ENCODE measurements around the gene TMEM217.
A peak's percentile ranks its signal among the peaks of the same experiment; 100 is the strongest.

The TMEM217 gene

DNA sequence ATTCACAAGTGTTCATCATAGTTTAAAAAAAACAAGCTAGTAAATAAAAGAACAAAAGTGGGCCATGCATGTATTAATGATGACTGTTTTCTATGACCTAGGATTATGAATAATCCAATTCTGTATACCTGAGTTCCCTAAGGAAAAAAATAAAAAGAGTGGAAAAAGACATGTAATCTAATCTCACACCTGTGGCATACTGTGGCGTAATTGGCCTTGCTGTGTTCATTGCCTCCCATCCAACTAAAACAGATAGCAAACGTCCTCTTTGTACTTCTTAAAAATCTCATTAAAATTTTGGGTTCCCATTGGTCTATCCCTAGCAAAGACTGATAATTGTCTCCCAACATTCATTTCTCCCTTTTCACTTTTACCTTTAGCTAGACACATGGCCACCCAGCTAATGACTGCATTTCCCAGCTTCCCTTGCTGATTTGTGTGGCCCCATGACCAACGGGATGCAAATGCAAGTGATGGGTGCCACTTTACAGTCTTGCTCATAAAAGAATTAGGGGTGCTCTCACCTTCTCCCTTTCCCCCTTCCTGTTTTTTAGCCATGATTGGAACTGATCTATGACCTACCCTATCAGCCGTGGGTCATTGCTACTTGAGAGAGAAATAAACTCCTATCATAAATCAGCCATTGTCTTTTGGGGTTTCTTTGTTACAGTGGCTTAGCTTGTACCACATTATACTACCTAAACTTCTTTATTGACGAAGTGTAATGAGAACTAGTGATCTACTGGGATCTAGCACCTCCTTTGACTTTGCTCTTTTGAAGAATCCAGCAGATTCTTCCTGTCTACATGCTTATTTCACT lies 32.4 kb downstream of the TMEM217 start:
- H3K9ac ChIP-seq (ENCODE audit: low read depth, low read length), result no peak overlapping the region
- H3K36me3 ChIP-seq (ENCODE audit: insufficient read depth, low read length), result no peaks in the 10 kb centered on the region
- peaks cover 3% of the 10 kb centered on the region; the same call in 1 of the 2 replicates for H3K4me1 ChIP-seq (ENCODE audit: insufficient read depth, low read length)
- H3K9me3 ChIP-seq (ENCODE audit: control insufficient read depth, insufficient read depth, low read length), result no peaks in the 10 kb centered on the region

DNA sequence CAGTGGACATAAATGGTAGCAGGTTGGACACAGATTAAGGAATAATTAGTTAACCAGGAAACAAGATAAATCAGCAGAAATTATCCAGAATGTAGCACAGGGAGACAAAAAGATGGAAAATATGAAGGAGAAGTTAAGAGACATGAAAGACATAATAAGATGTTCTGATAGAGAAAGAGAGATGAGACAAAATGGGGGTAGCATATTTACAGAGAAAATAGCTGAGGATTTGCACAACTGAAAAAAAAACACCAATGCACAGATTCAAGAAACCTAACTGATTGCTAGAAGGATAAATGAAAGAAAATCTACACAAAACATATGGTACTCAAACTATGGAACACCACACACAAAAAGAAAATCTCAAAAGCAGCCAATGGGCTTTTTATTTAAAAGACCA lies 35.0 kb downstream of the TMEM217 start:
- no peaks in the 10 kb centered on the region for H3K36me3 ChIP-seq (ENCODE audit: insufficient read depth, low read length)
- H3K9ac ChIP-seq (ENCODE audit: low read depth, low read length), result peak overlapping the region; percentile 59; the same call in 1 of the 2 replicates
- peaks cover 3% of the 10 kb centered on the region; the same call in 1 of the 2 replicates for H3K4me1 ChIP-seq (ENCODE audit: insufficient read depth, low read length)
- H3K9me3 ChIP-seq (ENCODE audit: control insufficient read depth, insufficient read depth, low read length), result no peaks in the 10 kb centered on the region

DNA sequence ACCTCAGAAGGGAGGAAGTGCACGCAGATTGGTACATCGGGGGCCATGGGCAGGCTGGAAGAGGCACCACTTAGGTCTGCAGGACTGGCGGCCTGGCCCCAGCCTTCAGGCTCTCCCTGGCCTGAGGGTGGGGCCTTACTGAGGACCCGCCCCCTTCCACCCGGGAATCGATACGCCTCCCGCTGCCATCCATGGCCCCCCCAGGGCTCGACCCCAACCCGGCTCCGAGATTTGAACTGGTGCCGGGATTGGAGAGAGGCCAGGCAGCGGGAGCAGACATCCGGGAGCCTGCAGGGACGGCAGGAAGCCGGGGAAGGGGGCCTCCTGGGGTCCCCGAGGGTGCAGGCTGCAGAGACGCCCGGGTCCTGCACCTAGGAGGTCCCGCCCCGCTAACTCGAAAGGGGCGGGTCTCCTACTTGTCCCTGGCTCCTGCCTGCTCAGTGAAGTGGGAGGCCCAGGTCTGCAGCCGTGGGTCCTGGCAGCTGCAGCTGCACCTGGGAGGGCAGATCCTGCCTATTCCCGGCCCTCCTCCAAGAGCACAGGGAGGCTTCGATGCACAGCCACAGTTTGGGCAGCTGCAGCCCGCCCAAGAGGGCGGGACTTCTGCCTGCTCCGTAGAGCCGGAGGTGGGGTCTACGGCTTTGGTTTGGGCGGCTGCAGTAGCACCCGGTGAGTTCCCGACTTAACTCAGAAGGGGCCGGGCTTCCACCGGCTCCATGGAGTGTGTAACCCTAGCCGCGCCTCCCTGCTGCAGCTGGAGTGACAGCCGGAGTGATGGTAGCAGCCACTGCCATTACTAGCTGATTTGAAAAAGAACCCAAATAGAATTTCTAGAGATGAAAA lies 35.6 kb downstream of the TMEM217 start:
- Histone ChIP-seq H3K4me1 (ENCODE audit: insufficient read depth, low read length) (peaks cover 3% of the 10 kb centered on the region; the same call in 1 of the 2 replicates), H3K9me3 (ENCODE audit: control insufficient read depth, insufficient read depth, low read length) (no peaks in the 10 kb centered on the region), H3K9ac (ENCODE audit: low read depth, low read length) (peak overlapping the region; percentile 59), H3K36me3 (ENCODE audit: insufficient read depth, low read length) (no peaks in the 10 kb centered on the region)

DNA sequence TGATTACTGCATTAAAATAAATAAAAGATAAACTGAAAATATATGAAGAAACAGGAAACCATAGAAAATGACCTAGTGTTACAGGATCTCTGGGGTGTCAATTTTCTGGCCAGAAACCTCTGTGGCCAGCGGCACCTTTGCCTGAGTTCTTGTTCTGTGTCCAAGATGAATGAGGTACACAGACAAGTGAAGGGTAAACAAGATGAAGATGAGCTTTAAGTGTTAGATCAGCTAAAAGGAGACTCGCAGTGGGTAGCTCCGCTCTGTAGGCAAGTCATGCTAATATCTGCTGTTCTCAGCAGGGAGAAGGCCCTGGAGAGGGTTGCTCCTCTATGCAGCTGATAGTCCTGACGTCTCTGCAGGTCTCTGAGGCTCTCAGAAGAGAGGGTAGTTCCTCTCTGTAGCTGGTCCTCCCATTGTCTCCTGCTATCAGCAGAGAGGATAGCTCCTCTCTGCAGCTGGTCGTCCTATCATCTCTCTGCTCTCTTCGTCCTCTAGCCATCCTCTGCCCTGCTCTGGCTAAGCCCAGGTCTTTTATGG lies 36.3 kb downstream of the TMEM217 start:
- Histone ChIP-seq H3K4me1 (ENCODE audit: insufficient read depth, low read length) (peaks cover 3% of the 10 kb centered on the region; the same call in 1 of the 2 replicates), H3K9ac (ENCODE audit: low read depth, low read length) (peak overlapping the region; percentile 59), H3K36me3 (ENCODE audit: insufficient read depth, low read length) (no peaks in the 10 kb centered on the region), H3K9me3 (ENCODE audit: control insufficient read depth, insufficient read depth, low read length) (no peaks in the 10 kb centered on the region)

DNA sequence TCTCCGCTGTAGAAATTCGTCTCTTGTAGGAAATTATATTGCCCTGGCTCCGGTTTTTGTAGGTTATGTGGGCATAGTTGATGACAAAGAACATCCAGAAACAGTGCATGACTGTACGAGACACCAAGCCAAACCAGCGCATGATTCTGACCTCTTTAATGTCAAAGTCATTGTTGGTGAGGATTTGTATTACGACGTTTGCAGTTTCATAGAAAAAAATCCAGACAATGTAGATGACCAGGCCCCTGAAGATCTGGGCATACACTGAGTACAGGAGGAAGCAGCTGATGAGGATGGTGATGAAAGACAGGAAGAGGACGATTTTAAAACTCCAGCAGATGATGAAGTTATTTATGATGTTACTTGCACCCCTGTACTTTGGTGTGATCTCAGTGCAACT lies 39.4 kb downstream of the TMEM217 start:
- Histone ChIP-seq H3K36me3 (ENCODE audit: insufficient read depth, low read length) (no peaks in the 10 kb centered on the region), H3K9ac (ENCODE audit: low read depth, low read length) (no peak overlapping the region), H3K9me3 (ENCODE audit: control insufficient read depth, insufficient read depth, low read length) (no peaks in the 10 kb centered on the region), H3K4me1 (ENCODE audit: insufficient read depth, low read length) (peaks cover 3% of the 10 kb centered on the region; the same call in 1 of the 2 replicates)

DNA sequence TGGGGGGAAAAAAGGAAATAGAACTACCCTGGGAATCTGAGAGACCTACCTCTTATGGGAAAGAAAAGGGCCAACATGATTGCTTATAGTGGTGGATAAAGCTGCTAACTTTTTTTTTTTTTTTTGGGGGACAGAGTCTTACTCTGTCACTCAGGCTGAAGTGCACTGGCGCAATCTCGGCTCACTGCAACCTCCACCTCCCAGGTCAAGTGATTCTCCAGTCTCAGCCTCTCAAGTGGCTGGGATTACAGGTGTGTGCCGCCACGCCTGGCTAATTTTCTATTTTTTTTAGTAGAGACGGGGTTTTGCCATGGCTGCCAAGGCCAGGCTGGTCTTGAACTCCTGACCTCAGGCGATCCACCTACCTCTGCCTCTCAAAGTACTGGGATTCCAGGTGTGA lies 39.9 kb downstream of the TMEM217 start:
- no peak overlapping the region for H3K9ac ChIP-seq (ENCODE audit: low read depth, low read length)
- no peaks in the 10 kb centered on the region for H3K9me3 ChIP-seq (ENCODE audit: control insufficient read depth, insufficient read depth, low read length)
- H3K4me1 ChIP-seq (ENCODE audit: insufficient read depth, low read length), result peaks cover 2% of the 10 kb centered on the region; the same call in 1 of the 2 replicates
- no peaks in the 10 kb centered on the region for H3K36me3 ChIP-seq (ENCODE audit: insufficient read depth, low read length)

DNA sequence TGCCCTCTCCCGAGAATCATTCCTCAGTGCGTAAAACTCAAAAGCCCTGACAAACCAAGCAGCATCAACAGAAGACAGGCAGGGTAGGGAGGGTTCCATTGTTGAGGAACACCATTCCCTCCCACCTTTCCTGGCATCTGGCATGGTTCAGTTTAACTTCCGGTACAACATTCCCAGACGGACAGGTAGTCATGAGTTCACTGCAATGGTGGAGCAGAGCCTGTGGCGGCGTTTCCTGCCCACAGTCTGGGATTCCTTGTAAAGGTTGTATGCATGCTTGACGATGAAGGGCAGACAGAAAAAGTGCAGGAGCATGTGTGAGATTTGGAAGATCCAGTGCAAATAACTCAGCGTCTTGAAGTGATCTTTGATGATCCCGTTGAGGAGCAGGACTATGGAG lies 45.7 kb downstream of the TMEM217 start:
- H3K9me3 ChIP-seq (ENCODE audit: control insufficient read depth, insufficient read depth, low read length), result no peaks in the 10 kb centered on the region
- H3K36me3 ChIP-seq (ENCODE audit: insufficient read depth, low read length), result no peaks in the 10 kb centered on the region
- peaks cover 3% of the 10 kb centered on the region; the same call in 1 of the 2 replicates for H3K4me1 ChIP-seq (ENCODE audit: insufficient read depth, low read length)
- H3K9ac ChIP-seq (ENCODE audit: low read depth, low read length), result no peak overlapping the region

DNA sequence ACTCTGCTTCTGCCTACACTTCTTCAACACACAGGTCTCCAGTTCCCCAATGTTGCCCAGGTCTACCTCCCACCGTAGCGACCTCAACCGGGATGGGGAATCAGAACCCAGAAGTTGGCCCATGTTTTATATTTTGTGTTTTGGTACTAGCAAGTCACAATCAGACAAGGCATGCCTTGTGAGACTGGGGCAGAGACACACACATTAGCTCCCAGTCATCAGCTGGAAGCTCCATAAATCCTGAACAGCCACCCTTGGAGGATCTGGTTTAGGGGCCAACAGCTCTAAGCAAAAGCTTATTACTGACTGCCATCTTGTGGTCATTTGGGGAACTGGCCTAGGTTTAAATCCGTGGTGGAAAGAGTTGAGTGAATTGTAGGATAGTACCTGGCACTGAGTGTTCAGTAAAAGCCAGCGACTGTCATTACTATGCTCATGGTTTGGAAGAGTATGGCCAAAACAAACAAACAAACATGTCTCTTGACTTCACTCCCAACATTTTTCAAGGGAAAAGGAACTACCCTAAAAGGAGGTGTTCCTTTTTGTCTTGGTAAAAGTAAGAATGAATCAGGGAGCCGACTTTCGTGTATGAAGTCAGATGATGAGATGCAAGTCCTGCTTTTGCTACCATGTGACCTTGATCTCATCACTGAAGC lies 47.5 kb downstream of the TMEM217 start:
- Histone ChIP-seq H3K36me3 (ENCODE audit: insufficient read depth, low read length) (no peaks in the 10 kb centered on the region), H3K9me3 (ENCODE audit: control insufficient read depth, insufficient read depth, low read length) (no peaks in the 10 kb centered on the region), H3K9ac (ENCODE audit: low read depth, low read length) (no peak overlapping the region), H3K4me1 (ENCODE audit: insufficient read depth, low read length) (peaks cover 3% of the 10 kb centered on the region; the same call in 1 of the 2 replicates)

DNA sequence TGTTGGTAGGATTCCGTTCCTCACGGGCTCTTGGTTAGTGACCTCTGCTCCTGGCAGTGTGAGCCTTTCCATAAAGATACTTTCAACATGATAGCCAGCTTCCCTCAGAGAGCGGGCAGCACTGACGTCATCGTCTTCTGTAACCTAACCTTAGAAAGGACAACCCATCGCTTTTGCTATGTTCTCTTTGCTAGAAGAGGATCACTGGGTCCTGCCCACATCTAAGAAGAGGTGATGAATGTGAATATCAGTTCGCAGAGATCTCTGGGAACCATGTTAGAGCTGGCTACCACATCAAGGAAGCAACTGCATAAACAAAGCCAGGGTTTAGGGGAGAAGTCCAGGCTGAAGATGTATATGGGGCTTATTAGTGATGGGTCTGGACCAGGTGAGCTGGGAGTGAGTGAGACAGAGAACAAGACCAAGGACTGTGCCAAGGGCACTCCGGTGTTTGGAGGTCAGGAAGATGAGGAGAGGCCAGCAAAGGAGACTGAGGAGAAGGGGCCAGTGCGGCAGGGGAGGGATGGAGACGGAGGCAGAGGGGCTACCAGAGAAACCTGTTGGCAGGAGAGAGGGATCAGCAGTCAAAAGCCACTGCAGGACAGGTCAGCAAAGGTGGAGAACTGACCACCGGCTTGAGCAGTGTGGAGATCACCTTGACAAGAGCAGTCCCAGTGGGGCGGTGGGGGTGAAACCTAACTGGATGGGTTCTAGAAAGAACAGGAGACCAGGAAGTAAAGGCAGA lies 48.3 kb downstream of the TMEM217 start:
- peaks cover 3% of the 10 kb centered on the region; the same call in 1 of the 2 replicates for H3K4me1 ChIP-seq (ENCODE audit: insufficient read depth, low read length)
- H3K36me3 ChIP-seq (ENCODE audit: insufficient read depth, low read length), result no peaks in the 10 kb centered on the region
- H3K9ac ChIP-seq (ENCODE audit: low read depth, low read length), result no peak overlapping the region
- no peaks in the 10 kb centered on the region for H3K9me3 ChIP-seq (ENCODE audit: control insufficient read depth, insufficient read depth, low read length)

DNA sequence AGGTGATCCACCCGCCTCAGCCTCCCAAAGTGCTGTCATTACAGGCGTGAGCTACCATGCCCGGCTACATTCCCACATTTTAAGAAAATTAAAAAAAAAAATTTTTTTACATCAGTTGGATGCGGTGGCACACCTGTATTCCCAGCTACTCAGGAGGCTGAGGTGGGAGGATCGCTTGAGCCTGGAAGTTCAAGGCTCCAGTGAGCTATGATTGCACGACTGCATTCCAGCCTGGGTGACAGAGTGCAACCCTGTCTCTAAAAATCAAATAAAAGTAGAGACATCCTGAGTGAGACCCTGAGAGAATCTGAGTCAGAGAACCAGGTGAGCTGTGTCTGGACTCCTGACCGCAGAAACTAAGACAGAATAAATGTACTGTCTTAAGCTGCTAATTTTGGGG lies 49.2 kb downstream of the TMEM217 start:
- peaks cover 3% of the 10 kb centered on the region; the same call in 1 of the 2 replicates for H3K4me1 ChIP-seq (ENCODE audit: insufficient read depth, low read length)
- no peaks in the 10 kb centered on the region for H3K9me3 ChIP-seq (ENCODE audit: control insufficient read depth, insufficient read depth, low read length)
- H3K36me3 ChIP-seq (ENCODE audit: insufficient read depth, low read length), result no peaks in the 10 kb centered on the region
- no peak overlapping the region for H3K9ac ChIP-seq (ENCODE audit: low read depth, low read length)

DNA sequence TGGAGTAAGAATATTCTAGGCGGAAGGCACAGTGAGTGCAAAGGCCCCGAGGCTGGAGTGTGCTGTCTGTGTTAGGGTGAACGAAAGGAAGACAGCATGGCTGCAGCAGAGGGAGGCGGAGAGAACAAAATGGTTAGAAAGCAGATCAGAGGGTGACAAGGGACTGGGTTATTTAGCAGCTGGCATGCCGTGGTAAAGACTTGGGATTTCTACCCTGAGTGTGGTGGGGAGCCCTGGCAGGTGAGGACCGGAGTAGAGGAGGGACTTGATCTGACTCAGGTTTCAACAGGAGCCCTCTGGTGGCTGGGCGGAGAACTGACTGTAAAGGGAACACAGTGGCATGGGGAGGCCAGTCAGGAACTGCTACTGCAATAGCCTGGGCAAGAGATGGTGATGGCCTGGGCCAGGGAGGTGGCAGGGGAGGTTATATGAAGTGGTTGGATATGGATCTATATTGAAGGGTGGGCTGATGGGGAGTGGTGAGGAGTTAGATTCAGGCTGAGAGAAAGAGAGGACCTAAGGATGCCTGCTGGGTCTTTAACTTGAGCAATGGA lies 50.0 kb downstream of the TMEM217 start:
- Histone ChIP-seq H3K36me3 (ENCODE audit: insufficient read depth, low read length) (no peaks in the 10 kb centered on the region), H3K4me1 (ENCODE audit: insufficient read depth, low read length) (peaks cover 3% of the 10 kb centered on the region; the same call in 1 of the 2 replicates), H3K9me3 (ENCODE audit: control insufficient read depth, insufficient read depth, low read length) (no peaks in the 10 kb centered on the region), H3K9ac (ENCODE audit: low read depth, low read length) (no peak overlapping the region)

DNA sequence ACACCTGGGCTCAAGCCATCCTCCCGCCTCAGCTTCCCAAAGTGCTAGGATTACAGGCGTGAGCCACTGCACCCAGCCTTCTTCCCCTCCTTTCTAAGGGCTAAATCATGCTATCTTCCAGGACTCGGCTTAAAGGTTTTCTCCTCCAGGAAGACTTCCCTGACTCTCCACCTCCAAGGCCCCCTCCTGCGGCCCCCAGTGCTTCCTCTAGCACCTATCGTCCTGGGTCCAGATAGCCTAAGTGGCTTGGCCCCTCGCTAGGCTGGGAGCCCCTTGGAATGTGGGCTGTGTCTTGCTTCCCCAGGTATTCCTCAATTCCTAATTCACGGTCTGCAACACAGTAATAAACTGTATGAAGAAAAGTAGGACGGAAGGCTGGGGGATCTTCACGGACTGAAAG lies 51.3 kb downstream of the TMEM217 start:
- Histone ChIP-seq H3K4me1 (ENCODE audit: insufficient read depth, low read length) (peaks cover 7% of the 10 kb centered on the region), H3K9ac (ENCODE audit: low read depth, low read length) (no peak overlapping the region), H3K36me3 (ENCODE audit: insufficient read depth, low read length) (no peaks in the 10 kb centered on the region), H3K9me3 (ENCODE audit: control insufficient read depth, insufficient read depth, low read length) (no peaks in the 10 kb centered on the region)

DNA sequence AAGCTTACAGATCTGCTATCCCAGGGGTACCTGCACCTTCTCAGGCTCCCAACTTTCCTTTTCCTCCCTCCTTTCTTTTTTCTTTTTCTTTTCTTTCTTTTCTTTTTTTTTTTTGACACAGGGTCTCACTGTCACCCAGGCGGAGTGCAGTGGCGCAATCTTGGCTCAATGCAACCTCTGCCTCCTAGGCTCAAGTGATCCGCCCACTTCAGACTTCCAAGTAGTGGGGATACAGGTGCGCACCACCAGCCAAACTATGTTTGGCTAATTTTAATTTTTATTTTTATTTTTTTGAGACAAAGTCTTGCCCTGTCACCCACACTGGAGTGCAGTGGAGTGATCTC lies 52.0 kb downstream of the TMEM217 start:
- H3K9ac ChIP-seq (ENCODE audit: low read depth, low read length), result no peak overlapping the region
- H3K36me3 ChIP-seq (ENCODE audit: insufficient read depth, low read length), result no peaks in the 10 kb centered on the region
- peaks cover 7% of the 10 kb centered on the region for H3K4me1 ChIP-seq (ENCODE audit: insufficient read depth, low read length)
- no peaks in the 10 kb centered on the region for H3K9me3 ChIP-seq (ENCODE audit: control insufficient read depth, insufficient read depth, low read length)
